HPDE6-E6E7 (cell line): ENCODE results near the gene MUCL1.
"Not testable (repeated sequence)": the region's sequence is repeated elsewhere in the genome, so short reads cannot be mapped to it uniquely, and the experiment has no call there.

Experiments used
- DNase-seq: peaks from one replicate; pipeline ENCODE4 v3.0.0; 2011; ENCODE audit warnings: missing footprints; ENCODE audit errors: extremely low spot score

MUCL1 gene, protein sequence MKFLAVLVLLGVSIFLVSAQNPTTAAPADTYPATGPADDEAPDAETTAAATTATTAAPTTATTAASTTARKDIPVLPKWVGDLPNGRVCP

DNA sequence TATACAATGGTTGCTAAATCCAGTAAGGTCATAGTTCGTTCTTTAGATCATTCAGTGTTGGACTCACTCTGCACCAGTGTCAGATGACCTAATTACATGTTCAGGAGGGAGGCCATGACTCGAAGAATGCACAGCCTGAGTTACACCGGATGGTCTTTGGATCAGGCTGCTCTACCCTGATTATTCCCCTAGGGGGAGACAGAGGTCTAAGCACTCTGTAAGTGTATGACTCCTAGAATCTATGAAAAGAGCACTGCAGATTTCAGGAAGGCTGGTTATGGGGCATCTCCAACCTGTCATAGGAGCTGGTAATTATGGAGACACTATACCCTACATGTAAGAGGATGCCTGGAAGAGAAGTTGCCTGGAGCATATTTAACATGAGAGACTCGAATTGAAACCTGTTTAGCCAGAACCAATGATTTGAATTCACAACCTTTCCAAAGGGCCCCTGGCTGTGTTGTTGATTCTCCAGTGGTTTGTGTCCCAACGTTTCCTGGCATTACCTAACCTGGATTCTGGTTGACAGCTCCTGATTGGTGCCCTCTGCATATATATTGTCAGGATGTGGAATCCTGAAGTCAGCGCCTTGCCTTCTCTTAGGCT, at the start of gene MUCL1:
Gene MUCL1 (plus strand): TSS at position 584 of the 606 bp plus-strand sequence. CDS start 67 bp downstream, outside the sequence.
- peak; percentile 54 for DNase-seq

DNA sequence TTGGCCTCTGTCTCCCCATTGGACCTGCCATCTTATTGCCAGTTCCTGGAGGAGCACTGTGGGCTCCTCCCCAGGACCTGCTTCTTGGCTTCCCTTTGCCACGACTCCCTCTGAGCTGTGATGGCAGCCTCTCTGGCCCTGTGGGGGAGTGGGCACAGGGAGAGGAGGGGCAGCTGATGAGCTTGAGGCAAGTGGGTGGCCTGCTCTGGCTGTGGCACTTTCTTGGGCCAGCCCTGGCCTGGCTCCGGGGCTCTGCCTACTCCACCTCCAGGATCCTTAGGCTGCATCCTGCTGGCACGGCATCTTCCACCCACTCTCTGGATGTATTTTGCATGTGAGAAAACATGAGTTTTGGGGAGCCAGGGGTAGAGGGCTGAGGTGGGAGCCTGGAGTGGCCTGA, 32.6 kb upstream of the MUCL1 start:
- no peak for DNase-seq

DNA sequence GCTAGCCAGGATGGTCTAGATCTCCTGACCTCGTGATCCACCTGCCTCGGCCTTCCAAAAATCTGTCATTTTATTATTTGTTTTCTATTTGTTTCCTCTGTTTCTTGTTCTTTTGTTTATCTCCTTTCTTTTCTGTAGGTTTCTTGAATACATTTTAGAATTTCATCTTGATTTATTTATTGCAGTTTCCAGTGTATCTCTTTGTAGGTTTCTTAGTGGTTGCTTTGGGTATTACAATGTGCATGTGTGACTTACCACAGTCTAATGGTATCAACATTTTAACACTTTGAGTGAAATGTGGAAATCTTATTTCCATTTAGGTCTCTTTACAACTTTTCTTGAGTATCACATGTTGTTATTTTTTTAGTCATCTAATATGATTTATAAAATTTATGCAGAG, 29.9 kb upstream of the MUCL1 start:
- DNase-seq = no peak

DNA sequence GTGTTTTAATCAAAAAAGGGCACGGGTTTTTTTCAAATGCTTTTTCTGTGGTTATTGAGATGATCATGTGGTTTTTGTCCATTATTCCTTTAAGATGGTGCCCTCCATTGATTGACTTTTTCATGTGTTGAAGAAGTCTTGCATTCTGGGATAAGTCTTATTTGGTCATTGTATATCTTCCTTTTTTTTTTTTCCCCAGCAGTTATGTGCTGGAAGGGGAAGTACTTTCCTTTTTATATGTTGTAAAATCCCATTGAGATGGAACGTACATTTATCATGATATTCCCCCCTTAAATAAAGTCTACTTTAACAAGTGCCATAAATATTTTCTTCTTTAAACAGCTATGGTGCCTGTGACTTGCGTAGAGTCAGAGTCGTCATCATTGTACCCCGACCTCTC, 24.8 kb upstream of the MUCL1 start:
- no peak for DNase-seq

DNA sequence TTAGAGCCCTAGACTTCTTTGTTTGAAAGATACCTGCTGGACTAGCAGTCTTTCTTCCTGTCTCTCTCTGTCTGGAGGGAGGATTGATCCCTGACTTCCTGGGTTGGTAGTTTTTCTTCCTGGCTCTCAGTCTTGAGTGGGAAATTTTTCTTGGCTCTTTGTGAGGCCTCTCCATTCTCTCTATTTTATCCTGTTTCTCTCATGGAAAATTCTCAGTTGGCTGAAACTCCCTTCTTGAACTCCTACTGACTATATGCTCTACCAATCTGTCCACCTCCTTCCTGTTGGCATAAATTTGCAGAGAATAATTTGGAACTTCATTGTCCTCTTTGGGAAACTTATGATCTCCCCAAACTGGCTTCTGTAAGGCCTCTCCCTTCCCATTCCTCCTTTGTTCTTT, 24.1 kb upstream of the MUCL1 start:
- no peak for DNase-seq

DNA sequence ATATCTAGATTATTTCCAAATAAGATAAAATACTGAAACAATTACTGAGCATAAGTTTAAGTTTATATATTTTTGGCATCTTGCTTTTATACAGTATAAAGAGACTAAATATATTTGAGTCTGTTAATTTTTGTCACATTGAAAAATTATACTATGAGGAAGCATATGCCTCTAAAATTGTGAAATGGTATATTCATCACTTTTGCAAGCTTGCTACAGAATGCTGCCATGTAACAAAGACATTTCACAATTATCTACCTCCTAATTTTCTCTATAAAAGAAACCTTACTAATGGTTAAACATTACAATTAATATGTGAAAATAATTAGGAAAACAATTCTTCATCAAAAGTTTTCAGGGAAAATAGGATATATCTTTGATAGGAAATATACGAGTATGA, 22.7 kb upstream of the MUCL1 start:
- no peak for DNase-seq

DNA sequence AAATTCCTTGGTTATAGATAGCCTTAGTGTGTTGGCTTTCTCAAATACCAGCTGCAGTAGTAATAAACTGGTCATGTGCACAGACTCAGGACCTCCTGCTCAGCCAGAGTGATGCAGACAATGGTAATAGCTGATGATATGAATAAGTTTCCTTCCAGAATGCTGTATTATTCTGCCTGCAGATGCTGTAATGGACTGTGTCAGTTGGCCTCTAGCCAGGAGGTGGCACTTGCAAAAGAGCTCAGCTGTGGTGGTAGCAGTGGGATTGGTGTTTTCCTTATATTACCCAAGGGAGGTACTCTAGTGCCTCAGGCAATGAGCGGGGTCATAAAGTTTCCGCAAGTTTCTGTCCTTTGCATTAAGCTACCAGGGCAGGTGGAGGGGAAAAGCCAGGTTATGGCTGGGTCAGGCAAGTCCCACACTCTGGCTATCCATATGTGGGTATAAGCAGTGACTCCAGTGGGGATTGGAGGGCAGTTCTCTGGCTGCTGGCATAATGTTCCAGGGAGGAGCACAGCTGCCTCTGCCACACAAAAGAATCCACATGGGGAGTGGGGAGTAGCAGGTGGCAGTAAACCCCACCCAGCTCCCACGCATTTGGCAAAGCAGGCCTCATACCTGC, 14.0 kb upstream of the MUCL1 start:
- no peak for DNase-seq

DNA sequence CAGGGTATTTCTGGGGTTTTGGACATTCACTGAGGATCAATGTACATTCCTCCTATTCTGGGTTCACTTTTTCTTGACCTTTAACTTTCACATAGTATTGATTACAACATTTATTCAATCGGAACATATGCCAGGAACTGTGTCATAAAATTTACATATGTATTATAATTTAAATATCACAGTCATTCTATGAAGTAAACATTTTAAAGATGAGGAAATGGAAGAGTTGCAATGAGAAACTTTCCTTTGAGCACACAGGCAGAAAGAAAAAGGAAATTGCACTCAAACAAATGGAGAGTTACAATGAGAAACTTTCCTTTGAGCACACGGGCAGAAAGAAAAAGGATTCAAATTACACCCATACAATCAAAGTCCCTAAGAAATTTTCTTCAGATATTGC, 3.1 kb downstream of the MUCL1 start:
- DNase-seq = no peak

DNA sequence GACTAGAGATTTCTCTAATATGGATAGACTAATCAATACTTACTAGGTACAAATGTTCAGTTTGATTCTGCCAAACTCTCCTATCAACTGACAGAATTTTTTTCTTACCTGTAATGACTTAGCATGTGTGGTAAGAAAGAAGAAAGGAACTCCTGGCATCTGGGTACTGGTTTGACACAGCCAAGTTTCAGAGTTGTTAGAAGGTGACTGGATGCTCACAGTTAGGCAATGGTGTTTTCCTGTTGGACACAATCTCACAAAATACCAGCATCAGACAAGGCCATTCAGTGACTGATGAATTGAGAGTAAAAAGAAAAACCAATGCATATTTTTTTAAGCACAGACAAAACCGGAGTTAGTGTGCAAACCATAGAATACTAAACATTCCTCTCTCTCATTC, 4.2 kb downstream of the MUCL1 start:
- no peak for DNase-seq

DNA sequence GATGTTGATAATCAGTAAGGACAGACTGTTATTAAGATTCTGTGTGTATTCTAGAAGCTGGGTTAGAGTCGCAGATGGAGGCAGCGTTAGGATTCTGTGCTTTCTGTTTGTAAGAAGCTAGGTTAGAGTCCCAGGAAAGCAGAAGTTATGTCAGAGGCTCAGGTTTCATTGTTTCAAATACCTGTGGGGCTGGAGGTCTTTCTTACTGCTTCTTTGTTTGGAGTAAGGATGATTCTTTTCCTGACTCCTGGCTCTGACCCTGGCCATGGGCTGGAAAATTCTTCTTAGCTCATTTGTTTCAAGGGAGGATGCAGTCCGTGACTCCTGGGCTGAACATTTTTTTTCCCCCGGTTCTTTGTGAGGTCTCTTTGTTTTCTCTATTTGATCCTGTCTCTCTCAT, 5.2 kb downstream of the MUCL1 start:
- no peak for DNase-seq

DNA sequence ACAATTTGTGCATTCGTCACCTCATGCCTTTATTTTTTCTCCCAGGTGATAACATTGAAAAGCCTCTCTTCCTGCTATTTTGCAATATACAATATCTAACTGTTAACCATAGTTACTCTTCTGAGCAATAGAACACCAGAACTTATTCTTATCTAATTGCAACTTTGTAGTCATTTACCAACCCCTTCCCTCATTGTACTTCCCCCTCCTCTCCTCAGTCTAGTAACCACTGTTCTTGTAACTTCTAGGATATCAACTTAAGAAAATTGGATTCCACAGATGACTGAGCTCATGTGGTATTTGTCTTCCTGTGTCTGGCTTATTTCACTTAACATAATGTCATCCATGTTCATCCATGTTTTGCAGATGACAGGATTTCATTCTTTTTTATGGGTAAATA, 7.6 kb downstream of the MUCL1 start:
- DNase-seq = no peak

DNA sequence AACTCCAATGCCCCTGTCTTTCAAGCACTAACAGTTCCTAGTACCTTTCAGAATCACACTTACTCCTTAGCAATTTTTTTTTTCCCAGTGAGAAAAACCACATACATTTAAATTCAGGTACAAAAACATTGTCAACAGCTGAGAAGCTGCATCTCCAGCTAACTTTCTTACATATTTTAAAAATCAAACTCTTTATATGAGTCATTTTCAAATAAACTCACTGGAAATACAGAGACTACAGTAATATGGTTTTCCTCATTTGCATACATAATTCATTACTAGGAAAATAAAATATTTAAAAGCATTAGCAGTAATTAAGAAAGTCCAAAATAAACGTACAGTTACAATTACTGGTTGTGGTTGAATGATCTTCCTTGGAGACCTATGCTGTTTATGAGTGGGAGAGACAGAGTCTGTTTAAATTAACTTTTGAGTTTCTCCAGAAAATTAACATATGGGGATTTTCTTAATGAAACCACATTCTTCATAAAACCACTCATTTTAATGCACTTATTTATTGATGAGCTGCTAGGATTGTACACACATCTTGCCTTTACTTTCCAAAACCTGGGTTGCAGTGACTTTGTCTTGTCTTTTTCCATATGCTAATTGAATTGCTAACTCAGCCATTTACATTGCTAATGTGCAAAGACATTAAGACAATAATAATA, 9.8 kb downstream of the MUCL1 start:
- DNase-seq = no peak

DNA sequence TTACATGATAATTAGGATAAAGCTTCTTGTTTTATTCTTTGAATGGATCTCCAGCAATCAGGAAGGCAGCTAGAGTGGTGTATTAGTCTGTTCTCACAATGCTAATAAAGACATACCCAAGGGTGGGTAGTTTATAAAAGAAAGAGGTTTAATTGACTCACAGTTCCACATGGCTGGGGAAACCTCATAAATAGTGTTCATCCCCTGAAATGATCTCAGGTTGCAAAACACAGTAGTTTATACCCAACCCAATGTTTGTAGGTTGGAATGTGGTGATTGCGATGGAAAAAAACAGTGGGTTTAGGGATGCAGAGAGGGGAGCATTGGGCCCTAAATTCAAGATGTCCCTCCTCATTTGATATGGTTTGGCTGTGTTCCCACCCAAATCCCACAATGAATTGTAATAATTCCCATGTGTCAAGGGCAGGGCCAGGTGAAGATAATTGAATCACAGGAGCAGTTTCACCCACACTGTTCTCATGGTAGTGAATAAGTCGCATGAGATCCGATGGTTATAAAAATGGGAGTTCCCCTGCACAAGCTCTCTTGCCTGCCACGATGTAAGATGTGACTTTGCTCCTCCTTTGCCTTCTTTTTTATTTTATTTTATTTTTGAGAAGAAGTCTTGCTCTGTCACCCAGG, 11.5 kb downstream of the MUCL1 start:
- no peak for DNase-seq

DNA sequence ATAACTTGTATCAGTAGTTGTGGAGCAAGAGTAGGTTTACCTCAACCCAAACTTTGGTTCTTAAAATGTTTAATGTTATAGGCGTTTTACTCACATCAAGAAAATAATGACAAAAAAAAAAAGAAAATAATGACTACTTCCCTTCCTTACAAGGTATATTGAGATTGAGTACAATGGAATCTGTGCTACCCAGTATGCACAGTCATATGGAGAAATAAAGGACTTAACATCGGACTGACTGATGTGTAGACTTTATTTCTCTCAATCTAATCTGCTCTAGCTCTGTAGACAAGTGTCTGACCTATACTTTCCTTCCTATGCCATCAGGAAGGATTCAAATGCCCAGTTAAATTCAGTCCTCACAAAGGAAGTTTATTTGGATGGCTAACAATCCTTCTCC, 14.4 kb downstream of the MUCL1 start:
- no peak for DNase-seq

DNA sequence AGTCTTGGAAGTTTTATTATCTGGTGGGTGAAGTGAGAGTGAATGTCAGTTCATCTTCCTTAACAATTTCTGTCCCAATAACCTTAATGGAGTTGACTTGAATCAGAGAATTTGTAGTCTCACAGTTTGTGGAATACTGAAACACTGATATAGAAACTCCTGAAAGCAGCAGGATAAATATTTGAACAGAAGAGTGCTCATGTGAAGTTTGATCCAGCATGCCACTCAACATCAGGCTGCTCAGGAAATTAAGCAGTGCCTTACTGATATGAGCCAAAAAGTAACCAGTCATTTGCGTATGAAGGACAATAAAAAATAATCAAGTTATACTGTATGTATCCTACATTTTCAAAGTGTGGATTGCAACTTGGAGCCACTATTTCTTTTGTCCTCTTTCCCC, 15.7 kb downstream of the MUCL1 start:
- no peak for DNase-seq

DNA sequence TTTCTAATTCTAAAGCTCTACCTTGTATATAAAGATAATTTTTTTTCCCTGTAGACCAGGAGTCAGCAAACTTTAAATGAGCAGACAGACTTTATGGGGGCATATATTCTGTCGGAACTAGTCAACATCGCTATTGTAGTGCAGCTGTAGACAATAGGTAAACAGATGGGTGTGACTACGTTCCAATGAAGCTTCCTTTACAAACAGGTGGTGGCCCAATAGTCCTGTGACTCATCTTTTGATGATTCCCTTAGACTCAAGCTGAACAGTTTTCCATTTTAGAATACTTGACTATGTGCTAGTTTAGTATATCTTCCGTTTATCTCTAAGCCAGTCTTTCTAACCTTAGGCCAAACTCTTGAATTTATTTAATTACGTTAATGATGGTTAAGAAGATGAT, 16.3 kb downstream of the MUCL1 start:
- peak; percentile 29 for DNase-seq

DNA sequence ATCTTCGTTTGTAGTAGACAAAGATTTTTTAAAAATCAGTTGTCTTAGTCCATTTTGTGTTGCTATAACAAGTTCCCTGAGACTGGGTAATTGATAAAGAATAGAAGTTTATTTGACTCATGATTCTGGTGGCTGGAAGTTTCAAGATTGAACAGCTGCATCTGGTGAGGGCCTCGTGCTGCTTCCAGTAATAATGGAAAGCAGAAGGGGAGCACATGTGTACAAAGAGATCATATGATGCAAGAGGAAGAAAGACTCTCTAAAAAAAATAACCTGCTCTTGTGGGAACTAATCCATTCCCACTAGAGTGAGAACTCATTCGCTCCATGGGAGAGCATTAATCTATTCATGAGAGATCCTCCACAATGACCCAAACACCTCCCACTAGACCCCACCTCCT, 24.8 kb downstream of the MUCL1 start:
- DNase-seq = no peak

DNA sequence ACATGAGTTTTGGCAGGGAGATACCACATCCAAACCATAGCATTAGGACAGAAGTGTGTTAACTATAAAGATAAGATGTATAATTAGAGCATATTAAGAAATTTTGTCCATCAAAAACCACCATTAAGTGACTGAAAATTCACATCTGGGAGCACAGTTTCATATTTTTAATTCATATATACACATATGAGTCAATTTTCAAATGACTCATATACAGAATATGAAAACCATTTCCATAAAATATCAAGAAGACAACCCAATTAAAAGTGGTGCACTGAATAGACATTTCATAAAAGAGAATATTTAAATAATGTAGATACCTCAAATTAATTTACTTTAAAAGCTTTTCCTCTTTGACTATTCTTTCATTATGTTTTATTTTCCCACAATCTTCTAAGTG, 25.3 kb downstream of the MUCL1 start:
- no peak for DNase-seq

DNA sequence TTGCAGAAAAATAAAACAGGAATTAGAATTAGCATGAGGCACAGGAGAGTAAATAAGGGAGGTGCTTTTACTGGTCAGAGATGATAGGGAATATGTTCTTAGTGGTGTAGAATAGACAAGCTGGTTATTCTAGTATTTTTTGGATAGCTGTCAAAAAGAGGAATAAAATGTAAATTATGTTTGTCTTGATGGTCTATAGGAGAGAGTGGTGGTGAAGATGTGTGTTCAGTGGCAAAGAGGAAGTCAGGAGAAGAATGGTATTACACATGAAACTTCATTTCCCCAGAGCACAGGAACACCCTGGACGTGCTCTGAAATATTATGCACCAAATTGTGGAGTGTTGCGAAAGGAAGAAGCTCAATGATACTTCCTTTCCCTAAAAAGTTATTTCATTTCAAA, 27.8 kb downstream of the MUCL1 start:
- no peak for DNase-seq

DNA sequence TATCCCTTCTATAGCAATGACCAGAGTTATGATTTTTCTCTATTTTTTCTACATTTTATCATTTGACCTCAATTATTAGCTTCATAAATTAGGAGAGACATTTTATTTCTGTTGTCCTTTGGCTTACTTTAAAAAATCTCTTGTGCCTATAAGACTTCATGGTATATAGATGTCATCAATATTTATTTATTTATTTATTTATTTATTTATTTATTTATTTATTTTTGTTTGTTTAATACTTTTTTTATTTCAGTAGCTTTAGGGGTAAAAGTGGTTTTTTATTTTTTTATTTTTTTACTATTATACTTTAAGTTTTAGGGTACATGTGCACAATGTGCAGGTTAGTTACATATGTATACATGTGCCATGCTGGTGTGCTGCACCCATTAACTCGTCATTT, 28.3 kb downstream of the MUCL1 start:
- not testable (repeated sequence) for DNase-seq

DNA sequence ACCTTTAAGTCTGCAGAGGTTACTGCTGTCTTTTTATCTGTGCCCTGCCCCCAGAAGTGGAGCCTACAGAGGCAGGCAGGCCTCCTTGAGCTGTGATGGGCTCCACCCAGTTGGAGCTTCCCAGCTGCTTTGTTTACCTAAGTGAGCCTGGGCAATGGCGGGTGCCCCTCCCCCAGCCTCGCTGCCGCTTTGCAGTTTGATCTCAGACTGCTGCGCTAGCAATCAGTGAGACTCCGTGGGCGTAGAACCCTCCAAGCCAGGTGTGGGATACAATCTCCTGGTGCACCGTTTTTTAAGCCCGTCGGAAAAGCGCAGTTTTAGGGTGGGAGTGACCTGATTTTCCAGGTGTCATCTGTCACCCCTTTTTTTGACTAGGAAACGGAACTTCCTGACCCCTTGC, 34.1 kb downstream of the MUCL1 start:
- not testable (repeated sequence) for DNase-seq

DNA sequence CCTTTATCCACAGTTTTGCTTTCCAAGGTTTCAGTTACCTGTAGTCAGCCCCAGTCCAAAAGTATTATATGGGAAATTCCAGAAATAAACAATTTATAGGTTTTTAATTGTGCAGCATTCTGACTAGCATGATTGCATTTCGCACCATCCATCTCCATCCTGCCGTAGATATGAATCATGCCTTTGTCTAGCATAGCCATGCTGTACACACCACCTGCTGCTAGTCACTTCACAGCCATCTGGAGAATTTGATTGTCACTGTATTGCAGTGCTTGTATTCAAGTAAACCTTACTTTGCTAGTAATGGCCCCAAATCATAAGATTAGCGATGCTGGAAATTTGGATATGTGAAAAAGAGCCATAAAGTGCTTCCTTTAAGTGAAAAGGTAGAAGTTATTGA, 36.0 kb downstream of the MUCL1 start:
- DNase-seq = no peak
